DOHH2 (cell line): ENCODE measurements around the gene MCUR1.

Experiments used
- CTCF ChIP-seq: fragments of 200-600 bp; sonication (generic); IDR thresholded peaks from one replicate; pipeline ENCODE4 v1.5.1; 2014; ENCODE audit warnings: antibody characterized with exemption, mild to moderate bottlenecking, low read depth, low read length; ENCODE audit not compliant: poor library complexity, severe bottlenecking
- EZH2phosphoT487 ChIP-seq: fragments of 200-600 bp; sonication (generic); IDR thresholded peaks from 2 replicates; pipeline ENCODE4 v1.6.1; 2017; ENCODE audit warnings: borderline replicate concordance, mild to moderate bottlenecking, antibody characterized with exemption, low read length, moderate library complexity, mixed read lengths

- TF ChIP-seq CTCF, result no peak
- no peak for TF ChIP-seq EZH2phosphoT487
These were observed 37.8 kb downstream of the MCUR1 start for GRCh38 chr6:13776602-13777001.
